Measurements from ENCODE around the gene PRR16.

DNA sequence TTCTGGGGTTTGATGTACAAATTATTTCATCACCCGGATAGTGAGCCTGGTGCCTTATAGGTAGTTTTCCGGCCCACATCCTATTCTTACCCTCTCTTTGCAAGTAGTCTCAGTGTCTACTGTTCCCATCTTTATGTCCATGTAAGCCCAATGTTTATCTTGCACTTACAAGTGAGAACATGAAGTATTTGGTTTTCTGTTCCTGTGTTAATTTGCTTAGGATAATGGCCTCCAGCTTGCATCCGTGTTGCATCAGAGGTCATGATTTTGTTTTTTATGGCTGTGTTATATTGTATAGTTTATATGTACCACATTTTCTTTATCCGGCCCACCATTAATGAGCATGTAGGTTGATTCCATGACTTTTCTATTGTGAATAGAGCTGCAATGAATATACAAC lies 136.5 kb downstream of the PRR16 start:
- TF ChIP-seq EZH2 (IDR thresholded peaks at IDR 0.05; ENCODE audit: insufficient read depth, poor library complexity, severe bottlenecking) = no peak
- no peak for TF ChIP-seq EZH2phosphoT487 (IDR thresholded peaks at IDR 0.05; ENCODE audit: insufficient read depth, low read depth)
